ENCODE data around the gene CMYA5. TPM values are rescaled to one million over a fixed set of nuclear protein-coding genes. Genes with fewer than 3 reads are reported as not detected.

The CMYA5 gene
- total RNA-seq, 1 donor from 2014 or later: 0.74 TPM

DNA sequence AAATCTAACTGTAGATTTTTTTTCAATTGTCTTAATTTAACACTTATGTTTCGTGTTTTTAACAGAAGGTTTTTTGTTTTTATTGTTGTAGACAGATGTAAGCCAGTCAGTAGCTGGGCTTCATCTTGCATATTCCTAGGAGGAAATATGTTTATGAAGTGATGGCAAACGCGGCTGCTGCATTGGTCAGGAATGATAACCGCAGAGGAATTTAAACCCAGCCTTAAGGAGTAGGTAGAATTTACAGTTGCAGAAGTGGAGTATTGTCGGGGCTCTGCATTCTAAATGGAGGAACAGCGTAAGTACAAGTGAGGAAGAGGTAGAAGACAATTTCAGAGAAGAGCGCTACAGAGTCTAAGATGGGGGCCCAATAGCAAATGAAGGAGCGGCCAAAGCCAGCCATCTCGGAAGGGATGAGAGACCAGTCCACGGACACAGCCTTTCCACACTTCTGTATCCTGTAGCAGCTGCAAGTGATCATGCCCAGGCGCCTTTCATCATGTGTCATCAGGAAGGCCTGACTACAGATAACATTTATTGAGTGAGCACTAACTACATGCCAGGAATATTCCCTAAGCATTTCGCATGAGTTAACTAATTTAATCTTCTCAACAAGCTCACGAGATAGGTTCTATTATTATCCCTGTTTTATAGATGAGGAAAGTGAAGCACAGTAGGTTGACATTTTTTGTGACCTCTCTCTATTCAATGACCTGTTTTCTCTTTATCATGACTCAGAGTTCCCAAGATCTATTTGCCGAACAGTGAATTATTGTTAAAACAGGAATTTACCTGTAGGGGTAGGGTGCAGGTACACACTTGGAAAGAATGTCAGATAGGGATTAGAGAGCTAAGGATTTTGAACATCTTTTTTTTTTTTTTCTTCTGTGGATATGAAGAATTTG, 38.1 kb downstream of the CMYA5 start:
- no peak for DNase-seq
- Mint-ChIP-seq H3K27me3 (ENCODE audit: unreplicated experiment) (no peaks in the 10 kb centered on the region), H3K4me1 (ENCODE audit: low read depth, unreplicated experiment) (no peaks in the 10 kb centered on the region), H3K27ac (ENCODE audit: unreplicated experiment) (no peak overlapping the region), H3K9me3 (ENCODE audit: unreplicated experiment) (peaks cover 4% of the 10 kb centered on the region), H3K36me3 (ENCODE audit: unreplicated experiment) (peaks cover 12% of the 10 kb centered on the region), H3K4me3 (ENCODE audit: unreplicated experiment) (no peak overlapping the region)
- TF ChIP-seq, protein P1, sequence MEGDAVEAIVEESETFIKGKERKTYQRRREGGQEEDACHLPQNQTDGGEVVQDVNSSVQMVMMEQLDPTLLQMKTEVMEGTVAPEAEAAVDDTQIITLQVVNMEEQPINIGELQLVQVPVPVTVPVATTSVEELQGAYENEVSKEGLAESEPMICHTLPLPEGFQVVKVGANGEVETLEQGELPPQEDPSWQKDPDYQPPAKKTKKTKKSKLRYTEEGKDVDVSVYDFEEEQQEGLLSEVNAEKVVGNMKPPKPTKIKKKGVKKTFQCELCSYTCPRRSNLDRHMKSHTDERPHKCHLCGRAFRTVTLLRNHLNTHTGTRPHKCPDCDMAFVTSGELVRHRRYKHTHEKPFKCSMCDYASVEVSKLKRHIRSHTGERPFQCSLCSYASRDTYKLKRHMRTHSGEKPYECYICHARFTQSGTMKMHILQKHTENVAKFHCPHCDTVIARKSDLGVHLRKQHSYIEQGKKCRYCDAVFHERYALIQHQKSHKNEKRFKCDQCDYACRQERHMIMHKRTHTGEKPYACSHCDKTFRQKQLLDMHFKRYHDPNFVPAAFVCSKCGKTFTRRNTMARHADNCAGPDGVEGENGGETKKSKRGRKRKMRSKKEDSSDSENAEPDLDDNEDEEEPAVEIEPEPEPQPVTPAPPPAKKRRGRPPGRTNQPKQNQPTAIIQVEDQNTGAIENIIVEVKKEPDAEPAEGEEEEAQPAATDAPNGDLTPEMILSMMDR (IDR thresholded peaks at IDR 0.05; ENCODE audit: partially characterized antibody, unreplicated experiment): no peak

DNA sequence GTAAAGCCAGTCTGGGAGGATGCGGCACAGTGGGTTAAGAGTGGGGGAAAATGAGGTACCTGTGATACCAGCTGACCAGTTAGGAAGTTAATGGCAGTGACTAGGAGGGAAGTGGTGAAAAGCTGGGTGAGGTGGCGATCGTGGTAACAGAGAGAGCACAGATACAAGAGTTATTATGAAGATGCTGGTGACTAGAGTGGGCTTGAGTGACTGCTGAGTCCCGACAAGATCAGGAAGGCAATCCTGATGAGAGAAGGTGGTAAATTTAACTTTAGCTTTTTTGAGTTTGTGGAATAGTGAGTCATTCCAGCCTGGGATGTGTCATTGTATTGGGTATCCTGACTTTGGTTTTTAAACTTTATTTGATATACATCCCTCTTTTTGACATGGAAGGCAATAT, 38.8 kb downstream of the CMYA5 start:
- no peak for DNase-seq
- Mint-ChIP-seq H3K4me1 (ENCODE audit: low read depth, unreplicated experiment) (no peaks in the 10 kb centered on the region), H3K27me3 (ENCODE audit: unreplicated experiment) (no peaks in the 10 kb centered on the region), H3K36me3 (ENCODE audit: unreplicated experiment) (peaks cover 12% of the 10 kb centered on the region), H3K9me3 (ENCODE audit: unreplicated experiment) (peaks cover 4% of the 10 kb centered on the region), H3K27ac (ENCODE audit: unreplicated experiment) (no peak overlapping the region), H3K4me3 (ENCODE audit: unreplicated experiment) (no peak overlapping the region)
- TF ChIP-seq, protein P1 (IDR thresholded peaks at IDR 0.05; ENCODE audit: partially characterized antibody, unreplicated experiment): no peak

DNA sequence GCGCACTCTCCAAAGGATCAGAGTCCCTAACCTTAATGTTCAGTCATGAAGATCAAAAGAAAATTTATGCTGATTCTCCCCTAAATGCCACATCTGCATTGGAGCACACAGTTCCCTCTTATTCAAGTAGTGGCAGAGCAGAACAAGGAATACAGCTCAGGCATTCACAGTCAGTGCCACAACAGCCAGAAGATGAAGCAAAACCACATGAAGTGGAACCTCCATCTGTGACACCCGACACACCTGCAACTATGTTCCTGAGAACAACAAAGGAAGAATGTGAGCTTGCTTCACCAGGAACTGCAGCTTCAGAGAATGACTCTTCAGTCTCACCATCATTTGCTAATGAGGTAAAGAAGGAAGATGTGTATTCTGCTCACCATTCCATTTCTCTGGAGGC, 40.0 kb downstream of the CMYA5 start:
- DNase-seq: no peak
- Mint-ChIP-seq H3K27me3 (ENCODE audit: unreplicated experiment) (no peaks in the 10 kb centered on the region), H3K27ac (ENCODE audit: unreplicated experiment) (no peak overlapping the region), H3K4me3 (ENCODE audit: unreplicated experiment) (no peak overlapping the region), H3K36me3 (ENCODE audit: unreplicated experiment) (peaks cover 12% of the 10 kb centered on the region), H3K9me3 (ENCODE audit: unreplicated experiment) (peaks cover 4% of the 10 kb centered on the region), H3K4me1 (ENCODE audit: low read depth, unreplicated experiment) (no peaks in the 10 kb centered on the region)
- TF ChIP-seq, protein P1 (IDR thresholded peaks at IDR 0.05; ENCODE audit: partially characterized antibody, unreplicated experiment): no peak

DNA sequence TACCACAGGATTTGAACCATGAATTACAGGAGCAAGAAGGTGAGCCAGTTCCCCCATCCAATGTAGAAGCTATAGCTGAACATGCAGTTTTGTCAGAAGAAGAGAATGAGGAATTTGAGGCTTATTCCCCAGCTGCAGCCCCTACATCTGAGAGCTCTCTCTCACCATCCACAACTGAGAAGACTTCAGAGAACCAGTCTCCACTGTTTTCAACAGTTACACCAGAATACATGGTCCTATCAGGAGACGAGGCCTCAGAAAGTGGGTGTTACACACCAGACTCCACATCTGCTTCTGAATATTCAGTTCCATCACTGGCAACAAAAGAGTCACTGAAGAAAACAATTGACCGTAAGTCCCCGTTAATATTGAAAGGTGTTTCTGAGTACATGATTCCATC, 40.9 kb downstream of the CMYA5 start:
- no peaks in the 10 kb centered on the region for H3K27me3 Mint-ChIP-seq (ENCODE audit: unreplicated experiment)
- H3K9me3 Mint-ChIP-seq (ENCODE audit: unreplicated experiment): peaks cover 4% of the 10 kb centered on the region
- no peak overlapping the region for H3K4me3 Mint-ChIP-seq (ENCODE audit: unreplicated experiment)
- TF ChIP-seq, protein P1 (IDR thresholded peaks at IDR 0.05; ENCODE audit: partially characterized antibody, unreplicated experiment): no peak
- H3K27ac Mint-ChIP-seq (ENCODE audit: unreplicated experiment): no peak overlapping the region
- H3K36me3 Mint-ChIP-seq (ENCODE audit: unreplicated experiment): peaks cover 12% of the 10 kb centered on the region
- no peak for DNase-seq
- no peaks in the 10 kb centered on the region for H3K4me1 Mint-ChIP-seq (ENCODE audit: low read depth, unreplicated experiment)

DNA sequence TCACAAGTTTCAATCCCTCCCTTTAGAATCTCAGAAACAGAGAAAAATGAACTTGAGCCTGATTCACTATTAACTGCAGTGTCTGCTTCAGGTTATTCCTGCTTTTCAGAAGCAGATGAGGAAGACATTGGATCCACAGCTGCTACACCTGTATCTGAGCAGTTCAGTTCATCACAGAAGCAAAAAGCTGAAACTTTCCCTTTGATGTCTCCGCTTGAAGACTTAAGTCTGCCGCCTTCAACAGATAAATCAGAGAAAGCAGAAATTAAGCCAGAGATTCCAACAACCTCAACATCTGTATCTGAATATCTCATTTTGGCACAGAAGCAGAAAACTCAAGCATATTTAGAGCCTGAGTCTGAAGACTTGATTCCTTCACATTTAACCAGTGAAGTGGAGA, 42.1 kb downstream of the CMYA5 start:
- Mint-ChIP-seq H3K27me3 (ENCODE audit: unreplicated experiment) (no peaks in the 10 kb centered on the region), H3K27ac (ENCODE audit: unreplicated experiment) (no peak overlapping the region), H3K4me3 (ENCODE audit: unreplicated experiment) (no peak overlapping the region), H3K4me1 (ENCODE audit: low read depth, unreplicated experiment) (no peaks in the 10 kb centered on the region), H3K9me3 (ENCODE audit: unreplicated experiment) (peaks cover 4% of the 10 kb centered on the region), H3K36me3 (ENCODE audit: unreplicated experiment) (peaks cover 12% of the 10 kb centered on the region)
- DNase-seq: no peak
- TF ChIP-seq, protein P1 (IDR thresholded peaks at IDR 0.05; ENCODE audit: partially characterized antibody, unreplicated experiment): no peak

All from glutamatergic neuron (in vitro differentiated cells).